Adrenal gland (tissue), 5 donors: ENCODE data around the gene IQCN.

Source experiments
- CTCF ChIP-seq, 6 experiments: fragments of 450-650 bp in 4 of 6; fragments of 200-600 bp in 2 of 6; sonication (generic) in 1 of 6; IDR thresholded peaks; 1 replicate in 5 of 6; 2 replicates in 1 of 6; pipeline versions ENCODE4 v1.5.1 to v1.8.0; 2016 to 2021; ENCODE audit warnings: antibody characterized with exemption in 6 of 6, mild to moderate bottlenecking in 2 of 6, moderate library complexity in 1 of 6
- POLR2A ChIP-seq, 2 donors: fragments of 450-650 bp; IDR thresholded peaks; one replicate each; pipeline ENCODE4 v1.6.1; 2017; ENCODE audit warnings: antibody characterized with exemption in 2 of 2, mild to moderate bottlenecking in 2 of 2, moderate library complexity in 1 of 2
- donor health status: DM: no; HTN: no; CAD: no.

GRCh38 chr19:18218600-18218999, 55.7 kb downstream of the IQCN start:
- TF ChIP-seq CTCF (IDR thresholded peaks at IDR 0.05) (no peak), POLR2A (IDR thresholded peaks at IDR 0.05) (no peak)
